Upper lobe of left lung (tissue), 4 donors: Measurements from ENCODE around the gene PLPP6.

Source experiments
- EP300 ChIP-seq, 4 donors: sonication (generic); formaldehyde crosslinking; IDR thresholded peaks; one replicate each; pipeline ENCODE4 v1.5.1; 2017; ENCODE audit warnings: antibody characterized with exemption in 4 of 4, control low read depth in 2 of 4
- TF ChIP-seq, protein P1 (sequence below), 6 experiments: fragments of 450-650 bp in 4 of 6; fragments of 200-600 bp in 2 of 6; sonication (generic) in 2 of 6; IDR thresholded peaks; one replicate each; pipeline ENCODE4 v1.5.1; 2016 to 2019; ENCODE audit warnings: antibody characterized with exemption in 6 of 6

DNA sequence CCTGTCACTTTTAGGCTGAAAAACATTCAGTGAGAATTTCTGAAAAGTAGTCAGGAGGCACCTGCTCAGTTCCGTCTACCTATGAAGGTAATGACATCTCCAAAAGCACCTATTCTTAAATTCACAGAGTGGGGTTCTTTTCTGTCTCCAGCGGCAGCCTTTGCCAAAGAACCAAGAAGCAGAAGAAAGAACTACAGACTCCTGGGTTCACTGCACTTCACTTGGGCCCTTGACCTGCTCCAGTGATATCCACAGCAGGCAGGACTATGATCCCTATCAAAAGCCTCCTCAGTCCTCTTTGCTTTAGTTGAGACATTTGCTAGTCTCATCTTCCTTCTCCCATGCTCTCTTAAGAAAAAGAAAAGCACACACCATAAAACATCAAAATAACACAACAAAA, 19.7 kb upstream of the PLPP6 start:
- TF ChIP-seq, protein P1, sequence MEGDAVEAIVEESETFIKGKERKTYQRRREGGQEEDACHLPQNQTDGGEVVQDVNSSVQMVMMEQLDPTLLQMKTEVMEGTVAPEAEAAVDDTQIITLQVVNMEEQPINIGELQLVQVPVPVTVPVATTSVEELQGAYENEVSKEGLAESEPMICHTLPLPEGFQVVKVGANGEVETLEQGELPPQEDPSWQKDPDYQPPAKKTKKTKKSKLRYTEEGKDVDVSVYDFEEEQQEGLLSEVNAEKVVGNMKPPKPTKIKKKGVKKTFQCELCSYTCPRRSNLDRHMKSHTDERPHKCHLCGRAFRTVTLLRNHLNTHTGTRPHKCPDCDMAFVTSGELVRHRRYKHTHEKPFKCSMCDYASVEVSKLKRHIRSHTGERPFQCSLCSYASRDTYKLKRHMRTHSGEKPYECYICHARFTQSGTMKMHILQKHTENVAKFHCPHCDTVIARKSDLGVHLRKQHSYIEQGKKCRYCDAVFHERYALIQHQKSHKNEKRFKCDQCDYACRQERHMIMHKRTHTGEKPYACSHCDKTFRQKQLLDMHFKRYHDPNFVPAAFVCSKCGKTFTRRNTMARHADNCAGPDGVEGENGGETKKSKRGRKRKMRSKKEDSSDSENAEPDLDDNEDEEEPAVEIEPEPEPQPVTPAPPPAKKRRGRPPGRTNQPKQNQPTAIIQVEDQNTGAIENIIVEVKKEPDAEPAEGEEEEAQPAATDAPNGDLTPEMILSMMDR (IDR thresholded peaks at IDR 0.05): no peak
- TF ChIP-seq EP300 (IDR thresholded peaks at IDR 0.05): no peak
